CD4-positive, alpha-beta T cell (primary cell): Measurements from ENCODE around the gene ZMYM3. TPM values are rescaled to one million over a fixed set of nuclear protein-coding genes. Genes with fewer than 3 reads are reported as not detected.

ENCODE experiments used
- ATAC-seq: fragments of 200-7000 bp; cut with Tn5 transposase; one replicate; pipeline ENCODE4 v1.10.0; 2022; ENCODE audit warnings: mild to moderate bottlenecking; ENCODE audit not compliant: poor library complexity
- CTCF ChIA-PET: fragments of 350-600 bp; sonication (Branson Sonifier 250); formaldehyde crosslinking; loops from one replicate; lab custom pipeline; 2021; ENCODE audit warnings: antibody characterized with exemption, inconsistent platforms; lab: Charles Lee
- POLR2A ChIA-PET: fragments of 350-600 bp; sonication (Branson Sonifier 250); formaldehyde crosslinking; loops from one replicate; lab custom pipeline; 2021; ENCODE audit warnings: antibody characterized with exemption, inconsistent platforms; lab: Charles Lee
- DNase-seq, 14 experiments: peaks; one replicate each; pipeline ENCODE4 v3.0.0-alpha.2; 2013 to 2020; ENCODE audit warnings: mixed read lengths in 2 of 14
- H3K27ac ChIP-seq, 2 donors: one replicate each; pipeline versions ENCODE4 v1.5.1 to v1.7.0; 2013; ENCODE audit warnings: low read length in 2 of 2, low read depth in 1 of 2, mild to moderate bottlenecking in 1 of 2
- H3K27me3 ChIP-seq, 2 experiments: 1 replicate in 1 of 2; 2 replicates in 1 of 2; pipeline versions ENCODE4 v1.6.1 to v1.7.0; 2013; ENCODE audit warnings: low read length in 2 of 2, control low read depth in 1 of 2, mild to moderate bottlenecking in 1 of 2, moderate library complexity in 1 of 2; ENCODE audit not compliant: insufficient read depth in 2 of 2, control insufficient read depth in 1 of 2
- H3K36me3 ChIP-seq: one replicate; pipeline ENCODE4 v1.6.1; 2013; ENCODE audit warnings: low read length, control low read depth; ENCODE audit not compliant: insufficient read depth
- H3K4me1 ChIP-seq: one replicate; pipeline ENCODE4 v1.6.1; 2013; ENCODE audit warnings: low read length, control low read depth; ENCODE audit not compliant: insufficient read depth
- H3K4me3 ChIP-seq: one replicate; pipeline ENCODE4 v1.5.1; 2013; ENCODE audit warnings: mild to moderate bottlenecking, low read length, moderate library complexity
- H3K9me3 ChIP-seq, 2 experiments: 1 replicate in 1 of 2; 2 replicates in 1 of 2; pipeline versions ENCODE4 v1.6.1 to v1.7.0; 2013; ENCODE audit warnings: low read length in 2 of 2, mild to moderate bottlenecking in 2 of 2, control low read depth in 1 of 2, moderate library complexity in 1 of 2; ENCODE audit not compliant: control insufficient read depth in 1 of 2, insufficient read depth in 1 of 2
- H3K27ac Mint-ChIP-seq: one replicate; pipeline ENCODE4 v1.8.0; 2020; ENCODE audit warnings: mixed read lengths
- H3K27me3 Mint-ChIP-seq: one replicate; pipeline ENCODE4 v1.8.0; 2021; ENCODE audit warnings: mixed read lengths
- H3K36me3 Mint-ChIP-seq: one replicate; pipeline ENCODE4 v1.8.0; 2021; ENCODE audit warnings: low read depth, mixed read lengths
- H3K4me1 Mint-ChIP-seq: one replicate; pipeline ENCODE4 v1.8.0; 2021; ENCODE audit warnings: low read depth, mixed read lengths
- H3K4me3 Mint-ChIP-seq: one replicate; pipeline ENCODE4 v1.8.0; 2020; ENCODE audit warnings: mild to moderate bottlenecking, mixed read lengths
- H3K9me3 Mint-ChIP-seq: one replicate; pipeline ENCODE4 v1.8.0; 2020; ENCODE audit warnings: mixed read lengths
- CTCF ChIP-seq: fragments of 200-600 bp; IDR thresholded peaks from one replicate; pipeline ENCODE4 v1.8.0; 2022; ENCODE audit warnings: antibody characterized with exemption, mild to moderate bottlenecking
- intact Hi-C, 2 experiments: fragments of 100-400 bp; cut with DNase I in 1 of 2; cut with micrococcal nuclease in 1 of 2; formaldehyde crosslinking; loops; one replicate each; pipeline versions ENCODE4 v1.15.1 to v1.9.0; 2023 to 2025; cut with DNase I, micrococcal nuclease
- total RNA-seq, 174 experiments: library from RNA in 2 of 174; stranded (reverse) in 2 of 174; gene quantifications; one replicate each; pipeline ENCODE4 v1.2.3 and lab custom pipeline; 2021 to 2026

Gene ZMYM3
- total RNA-seq, 2 experiments from 2014 or later, result 16.7 to 17.6 TPM

DNA sequence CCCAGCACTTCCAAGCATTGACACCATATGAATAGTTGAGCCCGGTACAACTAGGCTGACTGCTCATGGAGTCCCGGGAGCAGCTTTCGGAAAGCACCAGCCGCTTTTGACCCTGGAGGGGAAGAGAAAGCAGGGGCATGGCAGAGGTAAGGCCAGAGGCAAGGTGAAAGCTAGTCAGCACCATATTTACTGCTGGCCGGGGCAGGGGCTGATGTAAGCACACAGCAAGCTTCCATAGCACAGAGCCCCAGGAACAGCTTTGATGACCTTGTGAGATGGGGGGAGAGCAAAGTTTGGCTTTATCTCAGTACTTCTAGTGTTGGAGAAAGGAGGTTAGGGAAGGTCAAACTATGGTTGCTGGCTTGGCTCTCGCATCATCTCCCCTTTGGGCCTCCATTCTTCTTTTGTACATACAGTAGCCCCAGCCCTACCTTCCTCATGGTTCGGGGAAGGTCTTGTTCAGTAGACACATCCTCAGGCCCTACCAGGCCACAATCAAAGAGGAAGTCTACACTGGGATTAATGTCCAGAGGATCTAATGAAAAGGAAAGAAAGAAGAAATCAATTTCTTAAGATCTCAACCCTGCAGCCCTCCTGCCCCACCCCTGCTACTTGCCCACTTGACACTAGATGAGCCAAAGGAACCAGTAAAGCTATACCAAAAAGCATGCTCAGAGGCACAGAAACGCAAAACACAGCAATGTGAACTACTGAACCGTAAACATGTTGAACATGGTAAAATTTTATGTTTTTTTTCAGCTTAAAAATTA is 9.4 kb downstream of the ZMYM3 start:
- Histone ChIP-seq H3K4me3 (no peak overlapping the region), H3K4me1 (no peaks in the 10 kb centered on the region), H3K9me3 (no peaks in the 10 kb centered on the region), H3K36me3 (peaks cover 55% of the 10 kb centered on the region), H3K27me3 (no peaks in the 10 kb centered on the region), H3K27ac (no peak overlapping the region)
- ChIA-PET POLR2A (interaction anchor here (0.9 kb wide), 1 partner anchor 48 kb away, joined by 3 read pairs; no protein-coding TSS in a partner anchor), CTCF (interaction anchor here (0.6 to 0.7 kb wide), 2 partner anchors 61 to 79 kb away, joined by 3 read pairs; no protein-coding TSS in a partner anchor)
- DNase-seq (no peak), ATAC-seq (no peak)
- Mint-ChIP-seq H3K36me3 (peaks cover 84% of the 10 kb centered on the region), H3K4me3 (no peak overlapping the region), H3K4me1 (no peaks in the 10 kb centered on the region), H3K9me3 (no peaks in the 10 kb centered on the region), H3K27ac (no peak overlapping the region), H3K27me3 (no peaks in the 10 kb centered on the region)
- no peak for TF ChIP-seq CTCF
- intact Hi-C loops, result no loop called here

DNA sequence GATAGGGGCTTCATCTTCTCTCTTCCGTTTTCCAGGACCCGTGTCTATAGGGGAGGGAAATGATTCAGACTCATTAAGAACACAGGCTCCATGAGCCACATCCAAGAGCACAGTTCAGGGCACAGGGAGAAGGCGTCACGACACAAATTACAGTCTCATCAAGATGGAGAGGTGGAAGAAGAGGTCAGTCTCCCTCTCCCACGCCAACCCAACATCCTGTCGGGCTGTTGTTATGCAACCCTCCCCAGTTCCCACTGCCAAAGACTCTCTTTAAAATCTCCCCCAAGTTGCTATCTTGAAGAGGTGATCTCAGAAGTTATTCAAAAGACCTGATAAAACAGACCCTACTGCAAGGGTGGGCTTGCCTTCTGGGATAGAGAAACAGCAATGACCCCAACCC is 12.6 kb downstream of the ZMYM3 start:
- DNase-seq (no peak), ATAC-seq (no peak)
- H3K4me1 Mint-ChIP-seq, result no peaks in the 10 kb centered on the region
- ChIA-PET POLR2A (no interaction called here), CTCF (no interaction called here)
- no peaks in the 10 kb centered on the region for H3K27me3 Mint-ChIP-seq
- H3K27me3 ChIP-seq, result no peaks in the 10 kb centered on the region
- no peak overlapping the region for H3K27ac ChIP-seq
- H3K36me3 ChIP-seq, result peaks cover 39% of the 10 kb centered on the region
- intact Hi-C loops, result no loop called here
- no peak overlapping the region for H3K4me3 ChIP-seq
- H3K9me3 Mint-ChIP-seq, result no peaks in the 10 kb centered on the region
- H3K27ac Mint-ChIP-seq, result no peak overlapping the region
- peaks cover 68% of the 10 kb centered on the region for H3K36me3 Mint-ChIP-seq
- H3K9me3 ChIP-seq, result no peaks in the 10 kb centered on the region
- TF ChIP-seq CTCF, result no peak
- H3K4me1 ChIP-seq, result no peaks in the 10 kb centered on the region
- no peak overlapping the region for H3K4me3 Mint-ChIP-seq

- H3K27me3 ChIP-seq, result no peaks in the 10 kb centered on the region
- H3K4me3 ChIP-seq, result no peak overlapping the region
- Mint-ChIP-seq H3K36me3 (peaks cover 55% of the 10 kb centered on the region), H3K4me3 (no peak overlapping the region), H3K27ac (no peak overlapping the region), H3K4me1 (no peaks in the 10 kb centered on the region), H3K9me3 (no peaks in the 10 kb centered on the region), H3K27me3 (no peaks in the 10 kb centered on the region)
- no peak for DNase-seq
- no peak for TF ChIP-seq CTCF
- peaks cover 30% of the 10 kb centered on the region for H3K36me3 ChIP-seq
- no peak for ATAC-seq
- H3K9me3 ChIP-seq, result no peaks in the 10 kb centered on the region
- ChIA-PET POLR2A (interaction anchor here (0.6 kb wide), 1 partner anchor 397 kb away, joined by 4 read pairs; no protein-coding TSS in a partner anchor), CTCF (no interaction called here)
- H3K27ac ChIP-seq, result no peak overlapping the region
- H3K4me1 ChIP-seq, result no peaks in the 10 kb centered on the region
- intact Hi-C loops, result no loop called here
These were observed 14.2 kb downstream of the ZMYM3 start for GRCh38 chrX:71239781-71240180.
